A673 (cell line): ENCODE data around the gene HNRNPA0.

Experiments
- EZH2 ChIP-seq: fragments of 200-600 bp; sonication (generic); IDR thresholded peaks from 2 replicates; pipeline ENCODE4 v1.6.1; 2017; ENCODE audit warnings: borderline replicate concordance, low read depth, mild to moderate bottlenecking, mixed read lengths, antibody characterized with exemption, low read length; ENCODE audit not compliant: poor library complexity, severe bottlenecking
- TF ChIP-seq, protein P1 (sequence below): fragments of 300-800, 200-600 bp; sonication (generic); conservative IDR thresholded peaks from 2 replicates; pipeline ENCODE4 v1.5.1; 2017; ENCODE audit warnings: low read depth, mild to moderate bottlenecking, antibody characterized with exemption, low read length, moderate library complexity, mixed read lengths

DNA sequence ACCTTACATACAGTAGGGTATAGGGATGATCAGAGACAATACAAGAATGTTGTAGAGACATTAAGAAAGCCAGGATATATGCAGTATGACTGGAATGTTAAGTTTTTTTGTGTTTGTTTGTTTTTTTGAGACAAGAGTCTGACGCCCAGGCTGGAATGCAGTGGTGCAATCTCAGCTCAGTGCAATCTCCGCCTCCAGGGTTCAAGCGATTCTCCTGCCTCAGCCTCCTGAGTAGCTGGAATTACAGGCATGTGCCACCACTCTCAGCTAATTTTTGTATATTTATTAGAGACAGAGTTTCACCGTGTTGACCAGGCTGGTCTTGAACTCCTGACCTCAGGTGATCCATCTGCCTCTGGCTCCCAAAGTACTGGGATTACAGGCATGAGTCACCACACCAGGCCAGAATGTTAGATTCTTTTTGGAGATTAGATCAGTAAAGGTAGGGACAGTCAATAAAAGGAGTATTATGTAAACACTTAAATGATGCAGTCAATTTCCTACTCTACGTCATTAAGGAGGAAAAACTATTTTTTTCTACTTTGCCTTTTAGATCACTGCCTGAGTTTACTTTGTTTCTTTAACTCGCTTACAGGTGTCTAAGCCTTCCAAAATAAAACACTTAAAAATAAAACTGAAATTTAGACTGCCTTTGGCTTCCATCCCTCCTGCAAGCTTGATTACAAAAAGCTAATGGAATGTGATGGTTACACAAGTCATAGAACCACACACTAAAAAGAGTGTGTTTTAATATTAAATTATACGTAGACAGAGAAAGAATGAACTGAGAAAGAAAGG is 6.8 kb upstream of the HNRNPA0 start:
- TF ChIP-seq, protein P1, sequence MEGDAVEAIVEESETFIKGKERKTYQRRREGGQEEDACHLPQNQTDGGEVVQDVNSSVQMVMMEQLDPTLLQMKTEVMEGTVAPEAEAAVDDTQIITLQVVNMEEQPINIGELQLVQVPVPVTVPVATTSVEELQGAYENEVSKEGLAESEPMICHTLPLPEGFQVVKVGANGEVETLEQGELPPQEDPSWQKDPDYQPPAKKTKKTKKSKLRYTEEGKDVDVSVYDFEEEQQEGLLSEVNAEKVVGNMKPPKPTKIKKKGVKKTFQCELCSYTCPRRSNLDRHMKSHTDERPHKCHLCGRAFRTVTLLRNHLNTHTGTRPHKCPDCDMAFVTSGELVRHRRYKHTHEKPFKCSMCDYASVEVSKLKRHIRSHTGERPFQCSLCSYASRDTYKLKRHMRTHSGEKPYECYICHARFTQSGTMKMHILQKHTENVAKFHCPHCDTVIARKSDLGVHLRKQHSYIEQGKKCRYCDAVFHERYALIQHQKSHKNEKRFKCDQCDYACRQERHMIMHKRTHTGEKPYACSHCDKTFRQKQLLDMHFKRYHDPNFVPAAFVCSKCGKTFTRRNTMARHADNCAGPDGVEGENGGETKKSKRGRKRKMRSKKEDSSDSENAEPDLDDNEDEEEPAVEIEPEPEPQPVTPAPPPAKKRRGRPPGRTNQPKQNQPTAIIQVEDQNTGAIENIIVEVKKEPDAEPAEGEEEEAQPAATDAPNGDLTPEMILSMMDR: no peak
- TF ChIP-seq EZH2: no peak
